ENCODE measurements around the gene CCNT2.

The CCNT2 gene

DNA sequence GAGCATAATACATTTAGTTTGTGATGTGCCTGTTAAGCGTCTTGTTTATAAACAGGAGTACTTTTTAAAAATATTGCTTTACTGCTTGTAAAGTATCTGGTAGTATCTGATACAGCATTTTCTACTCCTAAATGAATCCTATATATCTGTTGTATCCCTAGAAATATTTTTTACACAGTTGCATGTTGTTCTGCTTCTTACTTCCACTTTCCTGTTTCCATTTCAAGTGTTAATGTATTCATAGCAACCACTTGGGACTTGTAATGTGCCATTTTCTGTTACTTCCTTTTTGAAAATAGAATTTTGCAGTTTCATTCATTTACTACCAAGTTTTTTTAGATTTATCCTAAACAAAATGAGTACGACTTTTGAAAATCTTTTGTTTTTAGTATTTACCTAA, 24.9 kb downstream of the CCNT2 start:
- DNase-seq (ENCODE audit: low read depth, low spot score), result no peak
- H3K4me3 ChIP-seq (ENCODE audit: low read depth, low read length), result no peak overlapping the region
- CTCF ChIA-PET, result interaction anchor here (1.0 kb wide), 1 partner anchor 11 kb away, joined by 3 read pairs; no protein-coding TSS in a partner anchor
- no peak for TF ChIP-seq CTCF (IDR thresholded peaks at IDR 0.05; ENCODE audit: insufficient read depth, low read length, missing control alignments)
- POLR2A ChIA-PET, result no interaction called here

GRCh38 chr2:134944975-134945374, 26.4 kb downstream of the CCNT2 start:
- ChIA-PET POLR2A (no interaction called here), CTCF (no interaction called here)
- DNase-seq (ENCODE audit: low read depth, low spot score), result no peak
- no peak for TF ChIP-seq CTCF (IDR thresholded peaks at IDR 0.05; ENCODE audit: insufficient read depth, low read length, missing control alignments)
- no peak overlapping the region for H3K4me3 ChIP-seq (ENCODE audit: low read depth, low read length)

DNA sequence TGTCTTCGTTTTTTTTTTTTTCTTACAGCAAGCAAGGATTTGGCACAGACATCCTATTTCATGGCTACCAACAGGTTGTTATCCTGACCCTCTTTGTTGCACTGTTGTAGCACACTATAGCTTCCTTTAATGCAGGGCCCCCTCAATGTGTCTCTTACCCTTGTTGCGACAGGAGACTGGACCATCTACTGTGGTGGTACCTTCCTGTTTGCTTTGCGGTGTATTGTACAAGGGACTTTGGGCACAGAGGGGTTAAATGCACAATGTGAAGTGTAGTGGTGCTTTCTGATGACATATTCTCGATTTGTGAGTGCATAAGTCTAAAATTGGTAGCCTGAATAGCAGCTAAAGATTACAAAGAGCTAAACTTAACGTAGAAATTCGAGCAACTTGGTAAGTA, 27.5 kb downstream of the CCNT2 start:
- no peak overlapping the region for H3K4me3 ChIP-seq (ENCODE audit: low read depth, low read length)
- no peak for DNase-seq (ENCODE audit: low read depth, low spot score)
- no peak for TF ChIP-seq CTCF (IDR thresholded peaks at IDR 0.05; ENCODE audit: insufficient read depth, low read length, missing control alignments)
- ChIA-PET CTCF (interaction anchor here (0.7 kb wide), 1 partner anchor 547 kb away, joined by 3 read pairs; no protein-coding TSS in a partner anchor), POLR2A (no interaction called here)

- H3K4me3 ChIP-seq (ENCODE audit: low read depth, low read length), result no peak overlapping the region
- ChIA-PET CTCF (no interaction called here), POLR2A (no interaction called here)
- no peak for DNase-seq (ENCODE audit: low read depth, low spot score)
- no peak for TF ChIP-seq CTCF (IDR thresholded peaks at IDR 0.05; ENCODE audit: insufficient read depth, low read length, missing control alignments)
Observed at GRCh38 chr2:134949981-134950708, 31.5 kb downstream of the CCNT2 start.

GRCh38 chr2:134950886-134951285, 32.3 kb downstream of the CCNT2 start:
- TF ChIP-seq CTCF (IDR thresholded peaks at IDR 0.05; ENCODE audit: insufficient read depth, low read length, missing control alignments), result no peak
- H3K4me3 ChIP-seq (ENCODE audit: low read depth, low read length), result no peak overlapping the region
- POLR2A ChIA-PET, result no interaction called here
- DNase-seq (ENCODE audit: low read depth, low spot score), result no peak
- CTCF ChIA-PET, result interaction anchor here (1.0 kb wide), 1 partner anchor 571 kb away, joined by 3 read pairs; no protein-coding TSS in a partner anchor

- no peak for TF ChIP-seq CTCF (IDR thresholded peaks at IDR 0.05; ENCODE audit: insufficient read depth, low read length, missing control alignments)
- peak; percentile 5 for DNase-seq (ENCODE audit: low read depth, low spot score)
- ChIA-PET CTCF (no interaction called here), POLR2A (no interaction called here)
- no peak overlapping the region for H3K4me3 ChIP-seq (ENCODE audit: low read depth, low read length)
Observed at GRCh38 chr2:134952608-134953007, 34.0 kb downstream of the CCNT2 start.

All from AG04449 (cell line).